NCI-H1694 treated with DMSO at 0.1 percent for 48 hours (cell line): ENCODE measurements around the gene CPT2.

Source experiments
- DNase-seq: peaks from one replicate; lab custom pipeline; 2025; lab: John Stamatoyannopoulos, UW

Gene CPT2

DNA sequence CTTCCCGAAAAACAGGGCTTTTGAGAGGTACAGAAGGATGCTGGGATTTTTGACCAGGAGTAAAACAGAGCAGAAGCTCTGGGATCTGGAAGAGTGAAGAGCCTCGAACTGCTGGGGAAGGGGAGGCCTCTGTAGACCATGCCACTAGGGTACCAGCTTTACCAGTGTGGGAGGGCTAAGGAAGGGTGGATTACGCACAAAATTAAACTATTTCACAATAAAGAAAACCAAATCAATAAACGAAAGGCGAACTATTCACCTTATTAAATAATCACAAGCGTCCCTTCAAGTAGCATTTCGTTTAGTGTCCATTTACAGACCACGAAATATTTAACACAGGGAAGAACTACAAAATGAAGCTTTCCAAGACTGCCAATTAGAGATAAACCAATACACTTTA, 23.1 kb downstream of the CPT2 start:
- no peak for DNase-seq

GRCh38 chr1:53220171-53220961, 23.7 kb downstream of the CPT2 start, which contains the start of gene CZIB:
CZIB (minus strand) TSS chr1:53220634; CDS start chr1:53220575, 59 bp downstream.
- peak; percentile 88 for DNase-seq

- DNase-seq = no peak
These were observed 24.3 kb downstream of the CPT2 start for GRCh38 chr1:53220962-53221286.

DNA sequence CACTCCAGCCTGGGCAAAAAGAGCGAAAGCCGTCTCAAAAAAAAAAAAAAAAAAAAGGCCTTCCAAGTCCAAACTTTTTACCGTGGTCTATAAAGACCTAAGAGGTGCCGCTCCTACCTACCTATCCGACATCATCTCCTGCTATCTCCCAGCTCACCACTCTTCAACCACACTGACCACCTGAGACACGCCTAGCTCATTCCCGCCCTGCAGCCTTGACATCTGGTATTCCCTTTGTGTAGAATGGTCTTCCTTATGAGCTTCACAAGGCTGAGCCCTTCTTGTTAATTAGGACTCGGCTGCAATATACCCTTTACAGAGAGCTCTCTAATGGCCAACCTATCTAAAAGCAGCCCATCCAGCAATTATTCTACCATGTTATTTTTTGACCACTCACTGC, 41.0 kb downstream of the CPT2 start:
- DNase-seq = no peak

DNA sequence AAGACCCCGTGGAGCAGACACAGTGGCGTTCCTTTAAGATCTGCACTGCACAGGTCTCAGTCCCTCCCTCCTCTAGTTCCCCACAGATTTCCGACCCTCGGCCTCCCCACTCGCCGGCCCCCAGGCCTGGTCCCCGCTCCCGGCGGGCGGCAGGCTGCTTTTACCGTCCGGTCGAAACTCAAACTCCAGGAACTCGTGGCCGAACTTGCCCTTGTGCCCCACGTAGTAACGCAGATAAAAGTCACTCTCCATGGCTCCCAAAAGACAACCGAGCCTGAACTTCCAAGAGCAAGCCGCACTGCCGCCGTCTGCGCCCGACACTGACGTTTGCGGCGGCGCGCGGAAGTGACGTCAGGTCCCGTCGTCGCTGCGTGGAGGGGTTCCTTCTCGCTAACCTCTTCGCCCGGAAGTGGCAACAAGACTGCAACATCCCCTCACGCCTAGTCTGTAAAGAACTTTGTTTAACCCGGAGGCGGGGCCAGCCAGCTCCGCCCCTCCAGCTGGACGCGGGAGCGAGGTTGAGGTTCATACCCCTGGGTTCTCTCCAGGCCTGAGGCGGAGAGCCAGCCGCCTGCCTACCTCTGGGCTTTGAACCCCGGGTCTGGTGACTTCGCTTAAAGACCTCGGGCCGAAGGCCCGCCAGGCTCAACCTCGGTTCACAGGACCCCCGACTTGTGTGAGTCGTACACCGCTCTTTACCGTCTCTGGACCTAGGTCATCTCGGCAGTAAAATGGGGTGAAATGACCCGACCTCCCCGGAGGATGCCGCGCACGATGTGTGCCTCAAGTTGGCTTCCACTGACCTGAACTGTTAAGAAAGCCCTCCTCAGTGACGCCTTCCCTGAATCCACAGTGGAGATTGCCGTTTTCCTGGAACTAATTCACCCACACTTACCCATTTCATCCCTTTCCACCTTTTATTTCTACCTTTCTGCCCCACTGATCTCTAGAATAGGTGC, 41.9 kb downstream of the CPT2 start, which contains the start of gene MAGOH:
MAGOH (minus strand) TSS at position 322 of the 959 bp plus-strand sequence; CDS start at position 252, 70 bp downstream.
- DNase-seq = peak; percentile 94

GRCh38 chr1:53241828-53242227, 45.2 kb downstream of the CPT2 start:
- no peak for DNase-seq

DNA sequence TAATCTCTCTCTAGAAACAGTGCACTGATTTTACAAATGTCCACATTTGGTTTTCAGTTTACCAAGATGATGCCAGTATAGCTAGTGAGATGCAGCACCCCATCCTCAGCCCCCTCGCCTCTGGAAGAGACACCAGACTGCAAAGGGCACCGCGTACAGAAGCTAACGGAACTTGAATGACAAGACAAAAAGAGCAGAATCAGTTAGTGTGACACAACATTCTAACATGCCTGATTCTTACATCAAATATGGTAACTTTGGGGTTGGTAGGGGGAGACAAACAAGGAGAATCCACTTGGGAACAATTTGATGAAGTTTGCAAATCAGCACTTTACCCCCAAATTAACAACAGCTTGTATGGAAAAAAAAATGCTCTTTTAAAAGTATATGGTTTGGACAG, 45.8 kb downstream of the CPT2 start:
- DNase-seq = no peak

DNA sequence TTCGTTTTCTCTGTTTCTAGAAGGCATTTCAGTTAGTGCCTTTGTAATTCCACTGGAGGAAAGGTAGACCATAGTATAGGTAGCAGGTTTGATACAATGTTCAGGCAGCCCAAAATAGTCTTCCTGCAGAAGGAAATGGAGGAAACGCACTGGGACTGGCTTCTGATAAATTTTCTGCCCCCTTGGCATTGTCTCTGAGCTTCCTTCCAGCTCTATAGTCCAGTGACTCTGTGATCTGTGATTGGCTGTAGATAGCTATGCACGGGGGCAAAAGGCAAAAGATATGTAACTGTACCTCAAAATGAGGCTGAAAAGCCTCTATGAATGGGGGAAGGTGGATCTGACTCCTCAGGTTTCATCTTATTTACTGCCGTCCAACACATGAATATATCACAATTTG, 47.5 kb downstream of the CPT2 start:
- no peak for DNase-seq

DNA sequence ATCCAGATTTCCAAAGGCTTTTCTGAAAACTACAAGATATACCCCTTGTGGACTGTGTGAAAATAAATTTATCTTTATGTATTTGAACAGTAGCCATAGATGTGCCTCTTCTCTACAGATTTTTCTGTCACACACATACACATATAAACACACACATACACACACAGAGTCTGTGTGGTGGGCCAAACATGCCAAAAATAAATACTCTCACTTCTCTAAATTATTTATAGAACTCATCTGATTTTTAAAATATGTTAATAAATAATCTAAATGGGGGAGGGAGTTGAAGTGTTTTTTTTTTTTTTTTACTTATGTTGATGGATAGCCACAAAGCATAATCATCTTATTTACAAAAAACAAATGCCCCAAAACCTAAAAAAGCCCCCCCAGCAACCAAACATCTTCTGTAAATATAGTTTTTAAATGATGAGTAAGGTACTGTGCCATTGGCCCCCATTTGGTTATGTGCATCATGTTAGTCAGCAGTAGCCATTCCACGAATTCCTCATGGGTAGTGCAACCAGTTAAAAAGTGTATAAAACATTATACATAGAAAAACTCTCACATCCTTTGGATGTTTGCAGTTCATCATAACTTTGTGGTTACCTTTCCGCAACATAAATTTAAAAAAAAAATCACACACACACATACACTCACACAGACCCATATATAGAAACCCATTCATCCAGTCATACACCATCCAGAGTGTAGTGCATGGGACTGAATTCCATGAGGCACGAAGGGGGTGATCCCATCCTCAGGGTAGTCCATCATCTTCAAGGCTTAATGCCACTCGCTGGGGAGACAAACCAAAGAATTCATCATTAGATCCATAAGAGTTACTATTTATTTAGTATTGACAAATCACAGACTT, 49.9 kb downstream of the CPT2 start:
- no peak for DNase-seq

- peak; percentile 73 for DNase-seq
These were observed 53.1 kb downstream of the CPT2 start for GRCh38 chr1:53249706-53250105.

GRCh38 chr1:53250325-53250724, 53.7 kb downstream of the CPT2 start:
- no peak for DNase-seq

DNA sequence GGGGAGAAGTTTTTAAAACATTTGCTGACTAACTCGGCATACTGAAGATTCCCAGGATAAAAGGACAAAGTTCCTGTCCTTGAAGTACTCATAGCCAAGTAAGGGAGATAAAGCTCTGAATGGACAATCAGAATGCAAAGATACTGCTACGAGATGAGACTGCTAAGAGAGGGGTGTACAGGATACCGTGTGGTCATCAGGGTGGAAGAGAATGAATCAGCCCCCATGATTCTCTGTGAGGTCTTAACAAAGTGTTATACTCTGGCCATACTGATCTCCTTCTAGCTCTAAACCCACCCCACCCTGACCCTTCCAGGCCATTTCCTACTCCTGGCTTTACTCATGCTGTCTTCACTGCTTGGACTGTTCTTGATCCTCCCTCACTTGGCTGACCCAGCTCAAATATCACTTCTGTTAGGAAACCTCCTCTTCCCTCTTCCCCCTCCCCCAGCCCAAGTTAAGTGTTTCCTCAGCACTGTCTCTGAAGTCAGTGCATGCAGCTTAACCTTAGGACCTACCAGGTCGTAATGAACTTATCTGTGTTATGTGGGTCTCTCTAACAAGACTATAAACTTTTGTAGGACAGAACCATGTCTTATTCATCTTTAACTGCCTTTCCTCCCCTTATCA, 57.5 kb downstream of the CPT2 start:
- no peak for DNase-seq

GRCh38 chr1:53255031-53255430, 58.4 kb downstream of the CPT2 start:
- no peak for DNase-seq

DNA sequence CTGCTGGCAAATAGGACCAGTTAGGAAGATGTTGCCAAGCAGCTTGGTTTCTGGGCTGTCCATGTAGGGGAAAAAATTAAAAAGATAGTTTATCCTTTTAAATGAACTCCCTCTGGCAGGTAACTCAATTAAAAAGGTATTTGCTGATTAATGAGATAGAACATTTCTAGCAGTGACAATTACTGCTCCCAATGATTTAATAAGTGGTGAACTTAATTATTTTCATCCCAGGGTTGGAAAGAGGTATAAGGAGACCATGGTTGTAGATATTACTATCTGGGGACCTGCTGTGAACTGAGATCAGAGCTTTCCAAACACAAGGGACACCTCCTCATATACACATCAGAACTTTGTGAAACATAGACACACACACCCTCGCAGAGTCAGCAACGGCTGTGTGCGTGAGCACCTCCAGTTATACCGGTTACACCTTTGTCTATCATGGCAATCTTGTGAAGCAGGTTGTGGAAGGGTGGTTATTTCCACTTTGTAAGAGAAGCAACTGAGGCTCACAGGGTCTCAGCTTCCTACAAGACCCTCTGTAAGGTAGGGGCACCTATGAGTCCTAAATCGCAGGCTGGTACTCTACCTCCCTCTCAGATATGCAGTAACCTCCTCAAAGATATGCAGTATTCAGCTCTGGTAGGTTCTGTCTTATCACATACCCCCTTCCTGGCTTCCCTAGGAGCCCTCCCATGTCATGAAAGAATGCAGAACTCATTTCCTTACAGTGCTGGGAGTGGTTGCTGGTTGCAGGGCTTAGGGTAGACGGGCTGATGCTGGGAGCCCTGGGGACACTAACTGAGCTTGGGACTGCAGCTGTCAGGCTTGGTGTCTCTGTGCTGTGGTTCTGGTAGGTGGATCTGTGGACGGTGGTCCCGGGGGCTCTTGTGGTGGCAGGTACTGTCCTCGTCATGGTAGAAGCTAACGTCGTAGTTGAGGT, 60.2 kb downstream of the CPT2 start:
- no peak for DNase-seq

DNA sequence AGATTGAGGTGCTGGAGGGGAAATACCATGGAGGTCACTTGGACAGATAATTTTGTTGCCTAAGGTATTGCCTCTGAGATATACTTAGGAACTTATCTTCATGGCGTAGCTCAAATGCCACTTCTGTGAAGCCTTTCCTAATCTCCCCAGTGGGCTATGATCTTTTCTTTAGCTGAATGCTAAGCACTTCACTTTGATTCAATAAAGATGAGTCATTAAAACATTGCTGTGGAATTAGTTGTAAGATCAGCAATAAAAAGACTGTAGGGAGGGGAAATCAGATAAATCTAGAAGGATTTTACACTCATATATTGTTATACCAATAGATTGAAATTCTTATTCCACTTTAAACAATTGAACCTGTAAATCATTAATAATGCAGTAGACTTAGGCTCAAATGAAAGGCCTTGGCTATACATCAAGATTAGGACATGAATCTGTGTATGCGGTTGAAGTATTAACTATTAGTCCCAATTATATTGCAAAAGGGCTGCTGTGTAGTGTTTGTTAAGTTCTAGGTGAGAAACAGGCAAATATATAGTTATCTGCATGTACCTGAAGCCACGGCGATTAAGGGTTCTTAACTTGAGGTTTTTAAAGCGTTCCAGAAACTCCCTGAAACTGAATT, 60.9 kb downstream of the CPT2 start:
- DNase-seq = no peak

DNA sequence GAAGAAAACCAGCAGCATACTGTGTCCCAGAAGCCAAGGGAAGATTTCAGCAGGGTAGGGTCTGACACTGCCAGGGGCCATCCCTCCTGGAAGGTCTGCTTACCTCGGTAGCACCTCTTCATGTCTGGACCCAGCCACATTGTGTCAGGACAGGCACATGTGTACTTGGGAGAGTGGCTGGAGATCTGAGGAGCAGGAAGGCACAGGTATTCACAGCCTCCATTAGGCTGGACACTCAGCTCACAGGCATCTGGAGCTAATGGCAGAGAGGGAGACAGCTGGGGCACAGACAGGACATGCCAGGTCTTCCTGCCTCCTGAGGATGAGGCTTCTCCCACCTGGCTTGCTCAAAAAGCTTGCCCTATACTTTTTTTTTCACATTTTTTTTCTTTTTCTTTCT, 61.6 kb downstream of the CPT2 start:
- DNase-seq = no peak

- no peak for DNase-seq
These were observed 63.3 kb downstream of the CPT2 start for GRCh38 chr1:53259932-53260331.

DNA sequence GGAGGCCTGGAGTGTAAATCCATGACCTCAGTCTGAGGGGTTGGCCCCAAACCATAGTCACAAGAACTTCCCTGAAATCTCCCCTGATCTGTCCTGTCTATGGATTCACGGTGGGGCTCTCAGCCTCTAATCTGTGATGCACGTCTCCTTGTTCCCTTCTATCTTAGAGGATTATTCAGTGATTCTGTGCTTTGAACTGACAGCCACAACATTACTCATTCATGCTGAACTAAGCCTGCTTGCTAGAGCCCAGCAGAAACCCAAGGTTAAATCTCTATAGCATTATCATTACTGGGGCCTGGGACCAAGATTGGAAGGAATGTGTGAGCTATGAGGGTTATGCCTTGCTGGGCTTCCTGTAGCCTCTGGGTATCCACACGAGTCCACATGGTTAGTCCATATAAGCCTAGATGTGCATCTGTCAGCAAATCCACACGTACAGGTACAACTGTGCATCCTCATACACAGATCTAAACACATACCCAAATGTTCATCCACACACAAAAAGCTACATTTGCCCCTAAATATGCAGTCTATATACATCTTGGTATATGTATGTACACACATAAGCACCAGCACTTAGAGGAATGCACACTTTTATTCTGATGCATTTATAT, 64.1 kb downstream of the CPT2 start:
- no peak for DNase-seq

DNA sequence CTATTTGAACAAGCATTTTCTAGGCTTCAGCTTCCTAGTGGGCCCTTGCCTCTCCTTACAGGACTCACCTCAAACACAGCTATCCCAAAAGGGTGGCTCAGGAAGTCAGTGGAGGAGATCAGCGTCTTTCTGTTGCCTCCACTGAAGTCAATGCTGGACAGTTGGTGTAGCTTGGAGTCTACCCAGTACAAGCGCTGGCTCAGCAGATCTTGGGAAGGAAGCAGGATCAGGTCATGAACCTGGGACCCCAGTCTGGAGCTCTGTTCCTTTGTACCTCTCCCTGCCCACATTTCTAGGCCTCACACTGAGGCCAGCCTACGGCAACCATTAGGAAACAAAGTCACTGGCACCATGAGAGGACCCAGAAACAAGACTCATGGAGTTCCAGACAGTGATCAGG, 65.4 kb downstream of the CPT2 start:
- no peak for DNase-seq
